ENCODE data around the gene ZMYND11.

DNA sequence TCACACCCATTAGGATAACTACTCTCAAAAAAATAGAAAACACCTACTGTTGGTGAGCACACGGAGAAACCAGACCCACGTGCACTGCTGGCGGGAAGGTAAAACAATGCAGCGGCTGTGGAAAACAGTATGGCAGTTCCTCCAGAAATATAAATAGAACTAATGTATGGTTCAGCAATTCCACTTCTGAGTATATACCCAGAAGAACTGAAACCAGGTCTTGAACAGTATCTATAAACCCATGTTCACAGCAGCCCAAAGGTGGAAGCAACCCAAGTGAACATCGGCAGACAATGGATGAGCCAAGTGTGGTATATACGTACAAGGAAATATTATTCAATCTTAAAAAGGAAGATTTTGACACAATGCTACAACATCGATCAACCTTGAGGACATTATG, 164.7 kb downstream of the ZMYND11 start:
- TF ChIP-seq POLR2AphosphoS5 (IDR thresholded peaks at IDR 0.05; ENCODE audit: control insufficient read depth, insufficient read depth, low read depth, low read length) (no peak), ZNF23 (CRISPR knock-in tag; IDR thresholded peaks at IDR 0.05) (no peak), FOXP1 (CRISPR knock-in tag; IDR thresholded peaks at IDR 0.05) (no peak), ZNF274 (IDR thresholded peaks at IDR 0.05; ENCODE audit: borderline replicate concordance, low read depth, low read length) (no peak), CHD1 (IDR thresholded peaks at IDR 0.05; ENCODE audit: low read length) (no peak)
- TF ChIP-seq, protein P1, sequence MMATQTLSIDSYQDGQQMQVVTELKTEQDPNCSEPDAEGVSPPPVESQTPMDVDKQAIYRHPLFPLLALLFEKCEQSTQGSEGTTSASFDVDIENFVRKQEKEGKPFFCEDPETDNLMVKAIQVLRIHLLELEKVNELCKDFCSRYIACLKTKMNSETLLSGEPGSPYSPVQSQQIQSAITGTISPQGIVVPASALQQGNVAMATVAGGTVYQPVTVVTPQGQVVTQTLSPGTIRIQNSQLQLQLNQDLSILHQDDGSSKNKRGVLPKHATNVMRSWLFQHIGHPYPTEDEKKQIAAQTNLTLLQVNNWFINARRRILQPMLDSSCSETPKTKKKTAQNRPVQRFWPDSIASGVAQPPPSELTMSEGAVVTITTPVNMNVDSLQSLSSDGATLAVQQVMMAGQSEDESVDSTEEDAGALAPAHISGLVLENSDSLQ (IDR thresholded peaks at IDR 0.05), result no peak

Data from K562 (cell line).